Measurements from ENCODE around the gene RETREG1. TPM values are rescaled to one million over a fixed set of nuclear protein-coding genes. Genes with fewer than 3 reads are reported as not detected.
A peak's percentile ranks its signal among the peaks of the same experiment; 100 is the strongest.

Gene RETREG1
- total and polyA plus RNA-seq, 8 donors, result 1.9 to 26.0 (median 2.5) TPM

DNA sequence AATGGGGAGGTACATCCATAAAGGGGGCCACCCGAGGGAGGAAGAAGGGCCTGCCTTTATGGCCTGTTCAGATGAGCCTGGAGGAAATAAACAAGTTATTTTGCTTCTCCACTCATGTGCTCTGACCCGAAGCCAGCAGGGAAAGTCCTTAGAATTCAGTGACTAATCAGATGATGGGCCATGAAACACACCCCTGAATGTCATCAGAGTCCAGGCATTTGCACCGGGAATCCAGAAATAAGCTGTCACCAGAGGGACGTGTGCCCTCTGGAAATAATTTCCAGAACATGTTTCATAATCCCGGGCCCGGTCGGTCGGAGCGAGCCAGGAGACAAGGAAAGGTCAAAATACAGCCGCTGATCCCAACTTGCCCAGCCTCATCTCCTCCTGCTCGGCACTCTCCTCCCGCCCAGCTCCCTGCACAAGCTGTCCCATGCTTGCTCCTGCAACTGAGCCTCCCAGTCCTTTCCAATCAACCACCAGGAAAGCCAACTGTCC, 77.6 kb downstream of the RETREG1 start:
- no peak overlapping the region for H3K4me3 ChIP-seq
- intact Hi-C loops (cut with DNase I), result no loop called here
- DNase-seq (peak in 1 of 4 donors; percentile 40), ATAC-seq (peak; percentile 77)
- TF ChIP-seq, protein P1, sequence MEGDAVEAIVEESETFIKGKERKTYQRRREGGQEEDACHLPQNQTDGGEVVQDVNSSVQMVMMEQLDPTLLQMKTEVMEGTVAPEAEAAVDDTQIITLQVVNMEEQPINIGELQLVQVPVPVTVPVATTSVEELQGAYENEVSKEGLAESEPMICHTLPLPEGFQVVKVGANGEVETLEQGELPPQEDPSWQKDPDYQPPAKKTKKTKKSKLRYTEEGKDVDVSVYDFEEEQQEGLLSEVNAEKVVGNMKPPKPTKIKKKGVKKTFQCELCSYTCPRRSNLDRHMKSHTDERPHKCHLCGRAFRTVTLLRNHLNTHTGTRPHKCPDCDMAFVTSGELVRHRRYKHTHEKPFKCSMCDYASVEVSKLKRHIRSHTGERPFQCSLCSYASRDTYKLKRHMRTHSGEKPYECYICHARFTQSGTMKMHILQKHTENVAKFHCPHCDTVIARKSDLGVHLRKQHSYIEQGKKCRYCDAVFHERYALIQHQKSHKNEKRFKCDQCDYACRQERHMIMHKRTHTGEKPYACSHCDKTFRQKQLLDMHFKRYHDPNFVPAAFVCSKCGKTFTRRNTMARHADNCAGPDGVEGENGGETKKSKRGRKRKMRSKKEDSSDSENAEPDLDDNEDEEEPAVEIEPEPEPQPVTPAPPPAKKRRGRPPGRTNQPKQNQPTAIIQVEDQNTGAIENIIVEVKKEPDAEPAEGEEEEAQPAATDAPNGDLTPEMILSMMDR (IDR thresholded peaks at IDR 0.05), result no peak
- H3K4me1 ChIP-seq, result no peaks in the 10 kb centered on the region
- peak overlapping the region; percentile 19 to 33 for H3K27ac ChIP-seq
- H3K9me3 ChIP-seq, result no peaks in the 10 kb centered on the region
- H3K27me3 ChIP-seq, result no peaks in the 10 kb centered on the region
- no peaks in the 10 kb centered on the region for H3K36me3 ChIP-seq

DNA sequence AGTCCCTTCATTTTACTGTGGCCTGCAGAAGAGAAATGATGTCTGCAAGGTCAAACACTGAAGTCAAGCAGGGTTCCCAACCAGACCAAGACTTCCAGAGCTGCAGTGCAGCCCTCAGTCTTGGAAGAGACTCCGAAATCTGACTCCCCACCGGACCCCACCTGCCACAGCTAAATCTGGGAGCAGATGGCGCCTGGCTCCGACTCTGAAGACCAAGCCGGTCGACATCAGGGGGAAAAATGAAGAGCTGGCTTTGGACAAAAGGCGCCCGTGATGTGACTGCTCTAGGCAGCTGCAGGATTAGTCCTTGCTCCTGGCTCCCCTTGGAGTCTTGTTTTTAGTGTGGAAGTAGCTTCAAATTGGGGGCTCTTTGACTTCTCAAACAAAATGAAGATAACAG, 78.8 kb downstream of the RETREG1 start:
- intact Hi-C loops (cut with DNase I), result no loop called here
- Histone ChIP-seq H3K4me1 (no peaks in the 10 kb centered on the region), H3K27me3 (no peaks in the 10 kb centered on the region), H3K36me3 (no peaks in the 10 kb centered on the region), H3K9me3 (no peaks in the 10 kb centered on the region), H3K27ac (no peak overlapping the region), H3K4me3 (no peak overlapping the region)
- TF ChIP-seq, protein P1 (IDR thresholded peaks at IDR 0.05), result no peak
- DNase-seq (no peak), ATAC-seq (no peak)

DNA sequence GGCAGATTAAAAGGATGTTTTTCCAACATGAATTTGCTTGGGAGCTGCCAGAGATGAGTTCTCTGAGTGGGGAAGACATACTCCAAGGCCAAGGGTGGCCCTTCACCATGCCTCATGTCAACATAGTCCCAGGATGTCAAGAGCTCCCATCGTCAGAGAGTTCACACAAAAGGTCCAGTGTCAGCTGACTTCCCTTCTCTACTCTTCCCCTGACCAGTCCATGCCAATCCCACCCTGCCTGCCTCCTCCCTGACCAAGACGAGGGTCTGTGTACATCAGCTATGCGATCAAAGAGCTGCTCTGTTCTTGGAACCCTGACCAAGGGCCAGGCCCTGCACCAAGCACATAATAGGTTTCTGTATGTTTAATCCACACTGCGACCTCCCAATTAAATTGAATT, 80.0 kb downstream of the RETREG1 start:
- intact Hi-C loops (cut with DNase I), result no loop called here
- TF ChIP-seq, protein P1 (IDR thresholded peaks at IDR 0.05), result no peak
- Histone ChIP-seq H3K27ac (no peak overlapping the region), H3K4me1 (no peaks in the 10 kb centered on the region), H3K36me3 (no peaks in the 10 kb centered on the region), H3K27me3 (no peaks in the 10 kb centered on the region), H3K9me3 (no peaks in the 10 kb centered on the region), H3K4me3 (no peak overlapping the region)
- DNase-seq, result no peak
- ATAC-seq, result no peak

DNA sequence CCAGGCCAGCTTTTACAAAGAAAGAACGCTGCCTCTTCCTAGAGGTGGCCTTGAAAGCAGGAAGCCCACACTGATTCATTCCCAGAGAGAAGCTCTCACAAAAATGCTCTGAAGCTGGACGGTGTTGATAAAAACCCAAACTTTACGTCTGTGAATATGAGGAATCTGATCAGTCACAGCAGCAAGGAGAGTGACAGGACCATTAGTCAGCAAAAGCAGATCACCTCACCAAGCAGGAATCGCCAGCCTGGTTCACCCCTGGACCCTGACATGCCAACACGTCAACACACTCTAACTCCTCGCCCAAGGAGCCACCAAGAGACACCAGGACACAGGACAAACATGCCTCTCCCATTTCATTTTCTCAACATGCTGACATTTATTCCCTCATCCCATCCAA, 80.6 kb downstream of the RETREG1 start:
- Histone ChIP-seq H3K4me1 (no peaks in the 10 kb centered on the region), H3K27ac (no peak overlapping the region), H3K36me3 (no peaks in the 10 kb centered on the region), H3K27me3 (no peaks in the 10 kb centered on the region), H3K4me3 (no peak overlapping the region), H3K9me3 (no peaks in the 10 kb centered on the region)
- ATAC-seq, result no peak
- DNase-seq, result no peak
- intact Hi-C loops (cut with DNase I), result no loop called here
- TF ChIP-seq, protein P1 (IDR thresholded peaks at IDR 0.05), result no peak

DNA sequence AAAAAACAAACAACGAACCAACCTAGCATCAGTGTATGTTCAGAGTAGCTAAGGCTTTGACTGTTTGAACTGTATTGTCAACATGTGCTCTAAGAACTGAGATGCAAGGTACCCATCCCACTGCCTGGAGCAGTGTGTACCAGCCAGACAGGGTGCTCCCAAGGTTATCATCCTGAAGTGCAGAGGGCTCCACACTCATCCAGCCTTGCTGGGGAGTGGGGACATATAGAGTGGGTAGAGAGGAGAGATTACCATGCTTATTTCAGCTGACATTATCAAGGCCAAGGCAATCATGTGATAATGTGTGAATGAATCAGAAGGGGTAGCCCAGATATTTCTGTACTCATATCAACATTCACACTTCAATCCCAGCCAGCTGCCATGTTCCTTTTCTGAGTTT, 82.5 kb downstream of the RETREG1 start:
- H3K9me3 ChIP-seq, result no peaks in the 10 kb centered on the region
- H3K4me3 ChIP-seq, result no peak overlapping the region
- TF ChIP-seq, protein P1 (IDR thresholded peaks at IDR 0.05), result no peak
- intact Hi-C loops (cut with DNase I), result no loop called here
- H3K27ac ChIP-seq, result no peak overlapping the region
- H3K36me3 ChIP-seq, result no peaks in the 10 kb centered on the region
- H3K4me1 ChIP-seq, result no peaks in the 10 kb centered on the region
- ATAC-seq (no peak), DNase-seq (no peak)
- no peaks in the 10 kb centered on the region for H3K27me3 ChIP-seq

Measured in left lung (tissue), 10 donors.